ENCODE results near the gene ZBBX.

The ZBBX gene

GRCh38 chr3:167306319-167306718, 73.8 kb downstream of the ZBBX start:
- DNase-seq: no peak

GRCh38 chr3:167305340-167305890, 74.7 kb downstream of the ZBBX start:
- no peak for DNase-seq

- DNase-seq: no peak
These were observed 76.0 kb downstream of the ZBBX start for GRCh38 chr3:167304077-167304476.

GRCh38 chr3:167302678-167303077, 77.4 kb downstream of the ZBBX start:
- no peak for DNase-seq

GRCh38 chr3:167300207-167300606, 79.9 kb downstream of the ZBBX start:
- no peak for DNase-seq

GRCh38 chr3:167289435-167289834, 90.7 kb downstream of the ZBBX start:
- no peak for DNase-seq

GRCh38 chr3:167288737-167289136, 91.4 kb downstream of the ZBBX start:
- DNase-seq: no peak

GRCh38 chr3:167287308-167287707, 92.8 kb downstream of the ZBBX start:
- no peak for DNase-seq

GRCh38 chr3:167274141-167274874, 105.8 kb downstream of the ZBBX start:
- no peak for DNase-seq

- DNase-seq: no peak
These were observed 127.1 kb downstream of the ZBBX start for GRCh38 chr3:167253037-167253436.

GRCh38 chr3:167251678-167252077, 128.4 kb downstream of the ZBBX start:
- no peak for DNase-seq

GRCh38 chr3:167246252-167246651, 133.8 kb downstream of the ZBBX start:
- no peak for DNase-seq

GRCh38 chr3:167241048-167241845, 138.8 kb downstream of the ZBBX start:
- DNase-seq: no peak

- no peak for DNase-seq
These were observed 152.0 kb downstream of the ZBBX start for GRCh38 chr3:167228135-167228534.

- DNase-seq: no peak
These were observed 154.3 kb downstream of the ZBBX start for GRCh38 chr3:167225821-167226220.

- DNase-seq: no peak
These were observed 171.1 kb downstream of the ZBBX start for GRCh38 chr3:167209011-167209410.

GRCh38 chr3:167203062-167203461, 177.0 kb downstream of the ZBBX start:
- DNase-seq: no peak

- DNase-seq: no peak
These were observed 181.0 kb downstream of the ZBBX start for GRCh38 chr3:167198949-167199600.

Measured in GF-D8 (cell line).